Neural progenitor cell (in vitro differentiated cells): Measurements from ENCODE around the gene PCDHGA4. TPM values are rescaled to one million over a fixed set of nuclear protein-coding genes. Genes with fewer than 3 reads are reported as not detected.
A peak's percentile ranks its signal among the peaks of the same experiment; 100 is the strongest.

Source experiments
- DNase-seq: peaks from one replicate; pipeline ENCODE4 v3.0.0-alpha.2; 2016; ENCODE audit warnings: low spot score
- H2AFZ ChIP-seq: fragments of 200-600 bp; sonication (generic); replicated peaks from 2 replicates; pipeline ENCODE4 v1.6.1; 2016; ENCODE audit warnings: antibody characterized with exemption
- H3F3A ChIP-seq: fragments of 200-600 bp; sonication (generic); 2 replicates; pipeline ENCODE4 v1.6.1; 2016; ENCODE audit warnings: antibody characterized with exemption, low read depth
- H3K27ac ChIP-seq: fragments of 200-600 bp; sonication (generic); 2 replicates; pipeline ENCODE4 v1.5.1; 2016; ENCODE audit warnings: mild to moderate bottlenecking
- H3K27me3 ChIP-seq: fragments of 200-600 bp; sonication (generic); 2 replicates; pipeline ENCODE4 v1.6.1; 2016; ENCODE audit warnings: mild to moderate bottlenecking, moderate library complexity
- H3K36me3 ChIP-seq: fragments of 200-600 bp; sonication (generic); 2 replicates; pipeline ENCODE4 v1.5.1; 2016
- H3K4me1 ChIP-seq: fragments of 200-600 bp; sonication (generic); 2 replicates; pipeline ENCODE4 v1.6.1; 2016; ENCODE audit warnings: mixed run types
- H3K4me2 ChIP-seq: fragments of 200-600 bp; sonication (generic); 2 replicates; pipeline ENCODE4 v1.6.1; 2016
- H3K4me3 ChIP-seq: fragments of 200-600 bp; sonication (generic); 2 replicates; pipeline ENCODE4 v1.5.1; 2016
- H3K79me2 ChIP-seq: fragments of 200-600 bp; sonication (generic); 2 replicates; pipeline ENCODE4 v1.6.1; 2016; ENCODE audit warnings: low read depth
- H3K9ac ChIP-seq: fragments of 200-600 bp; sonication (generic); 2 replicates; pipeline ENCODE4 v1.6.1; 2016
- H3K9me3 ChIP-seq: fragments of 200-600 bp; sonication (generic); 2 replicates; pipeline ENCODE4 v1.5.1; 2016; ENCODE audit warnings: low read depth
- H4K20me1 ChIP-seq: fragments of 200-600 bp; sonication (generic); 2 replicates; pipeline ENCODE4 v1.6.1; 2016; ENCODE audit warnings: low read depth
- H3K27ac Mint-ChIP-seq: 3 replicates; pipeline ENCODE4 v1.8.0; 2021; ENCODE audit warnings: mixed read lengths
- H3K27me3 Mint-ChIP-seq: 2 replicates; pipeline ENCODE4 v1.8.0; 2022; ENCODE audit warnings: low read depth, mild to moderate bottlenecking, inconsistent platforms, moderate library complexity, mixed read lengths; ENCODE audit not compliant: insufficient read depth
- H3K36me3 Mint-ChIP-seq: 3 replicates; pipeline ENCODE4 v1.8.0; 2021; ENCODE audit warnings: mixed read lengths
- H3K4me1 Mint-ChIP-seq: 3 replicates; pipeline ENCODE4 v1.8.0; 2021; ENCODE audit warnings: mixed read lengths
- H3K4me3 Mint-ChIP-seq: 3 replicates; pipeline ENCODE4 v1.8.0; 2021; ENCODE audit warnings: mild to moderate bottlenecking, moderate library complexity, mixed read lengths
- H3K9me3 Mint-ChIP-seq: 3 replicates; pipeline ENCODE4 v1.8.0; 2020; ENCODE audit warnings: mixed read lengths
- CTCF ChIP-seq: fragments of 200-600 bp; sonication (generic); IDR thresholded peaks from 2 replicates; pipeline ENCODE4 v1.5.1; 2017; ENCODE audit warnings: antibody characterized with exemption, mild to moderate bottlenecking
- EZH2 ChIP-seq: fragments of 200-600 bp; sonication (generic); IDR thresholded peaks from 2 replicates; pipeline ENCODE4 v1.6.1; 2017; ENCODE audit warnings: antibody characterized with exemption, mild to moderate bottlenecking, moderate library complexity
- EZH2phosphoT487 ChIP-seq: fragments of 200-600 bp; sonication (generic); IDR thresholded peaks from 2 replicates; pipeline ENCODE4 v1.6.1; 2017; ENCODE audit warnings: antibody characterized with exemption
- total RNA-seq: library from RNA; depleted of rRNA; stranded (reverse); fragments of >200 nt; gene quantifications from 2 replicates; pipeline ENCODE4 v1.2.3, GENCODE V29; 2015; ENCODE audit warnings: low replicate concordance

Gene PCDHGA4
- total RNA-seq, 1 donor from 2014 or later, result 2.4 TPM

- no peaks in the 10 kb centered on the region for H3K27me3 ChIP-seq
- H3F3A ChIP-seq, result no peaks in the 10 kb centered on the region
- no peak within 1 kb of the TSS for H3K27ac ChIP-seq
- DNase-seq, result peak; percentile 38
- Mint-ChIP-seq H3K27ac (no peak within 1 kb of the TSS), H3K9me3 (peaks cover 71% of the 10 kb centered on the region), H3K4me3 (no peak within 1 kb of the TSS), H3K36me3 (peaks cover 4% of the 10 kb centered on the region), H3K27me3 (peaks cover 4% of the 10 kb centered on the region), H3K4me1 (no peaks in the 10 kb centered on the region)
- H3K4me2 ChIP-seq, result no peak within 1 kb of the TSS
- H3K4me1 ChIP-seq, result no peaks in the 10 kb centered on the region
- H4K20me1 ChIP-seq, result no peaks in the 10 kb centered on the region
- H3K79me2 ChIP-seq, result no peaks in the 10 kb centered on the region
- TF ChIP-seq EZH2 (no peak), CTCF (peak; percentile 49), EZH2phosphoT487 (no peak)
- H3K36me3 ChIP-seq, result no peaks in the 10 kb centered on the region
- H3K9me3 ChIP-seq, result peaks cover 13% of the 10 kb centered on the region
- H2AFZ ChIP-seq, result peak within 1 kb of the TSS; percentile 24
- no peak within 1 kb of the TSS for H3K4me3 ChIP-seq
- H3K9ac ChIP-seq, result no peak within 1 kb of the TSS
Measured at GRCh38 chr5:141359790-141360426, 5.1 kb downstream of the PCDHGA4 start, which contains the start of gene PCDHGB2. TSS of gene PCDHGB2 (plus strand) at chr5:141359994. CDS start at chr5:141360136, 142 bp downstream.

GRCh38 chr5:141360685-141361084 is 5.9 kb downstream of the PCDHGA4 start:
- Histone ChIP-seq H3K27me3 (no peaks in the 10 kb centered on the region), H3K36me3 (no peaks in the 10 kb centered on the region), H3F3A (no peaks in the 10 kb centered on the region), H3K27ac (no peak overlapping the region), H3K4me1 (no peaks in the 10 kb centered on the region), H3K9ac (no peak overlapping the region), H3K4me2 (no peak overlapping the region), H3K4me3 (no peak overlapping the region), H3K9me3 (peaks cover 13% of the 10 kb centered on the region), H3K79me2 (no peaks in the 10 kb centered on the region), H4K20me1 (no peaks in the 10 kb centered on the region), H2AFZ (no peak overlapping the region)
- Mint-ChIP-seq H3K36me3 (peaks cover 4% of the 10 kb centered on the region), H3K4me3 (no peak overlapping the region), H3K4me1 (no peaks in the 10 kb centered on the region), H3K9me3 (peaks cover 73% of the 10 kb centered on the region), H3K27me3 (peaks cover 7% of the 10 kb centered on the region), H3K27ac (no peak overlapping the region)
- no peak for DNase-seq
- TF ChIP-seq EZH2, result no peak
- no peak for TF ChIP-seq CTCF
- TF ChIP-seq EZH2phosphoT487, result no peak

GRCh38 chr5:141362719-141363118 is 7.9 kb downstream of the PCDHGA4 start:
- H3K9ac ChIP-seq, result no peak overlapping the region
- H4K20me1 ChIP-seq, result no peaks in the 10 kb centered on the region
- H3K4me3 Mint-ChIP-seq, result no peak overlapping the region
- H3K4me1 ChIP-seq, result no peaks in the 10 kb centered on the region
- H3K27ac ChIP-seq, result no peak overlapping the region
- H3K27ac Mint-ChIP-seq, result no peak overlapping the region
- peaks cover 4% of the 10 kb centered on the region for H3K27me3 Mint-ChIP-seq
- no peak for DNase-seq
- no peaks in the 10 kb centered on the region for H3K36me3 ChIP-seq
- H3F3A ChIP-seq, result no peaks in the 10 kb centered on the region
- H3K4me3 ChIP-seq, result no peak overlapping the region
- no peak overlapping the region for H2AFZ ChIP-seq
- no peaks in the 10 kb centered on the region for H3K79me2 ChIP-seq
- TF ChIP-seq CTCF (no peak), EZH2 (no peak), EZH2phosphoT487 (no peak)
- no peaks in the 10 kb centered on the region for H3K4me1 Mint-ChIP-seq
- H3K36me3 Mint-ChIP-seq, result peaks cover 4% of the 10 kb centered on the region
- peaks cover 13% of the 10 kb centered on the region for H3K9me3 ChIP-seq
- H3K4me2 ChIP-seq, result no peak overlapping the region
- peaks cover 69% of the 10 kb centered on the region for H3K9me3 Mint-ChIP-seq
- H3K27me3 ChIP-seq, result no peaks in the 10 kb centered on the region
